ENCODE data around the gene GPR33. TPM values are rescaled to one million over a fixed set of nuclear protein-coding genes. Genes with fewer than 3 reads are reported as not detected.

The GPR33 gene
- total RNA-seq, 2 donors from 2014 or later, result not detected

DNA sequence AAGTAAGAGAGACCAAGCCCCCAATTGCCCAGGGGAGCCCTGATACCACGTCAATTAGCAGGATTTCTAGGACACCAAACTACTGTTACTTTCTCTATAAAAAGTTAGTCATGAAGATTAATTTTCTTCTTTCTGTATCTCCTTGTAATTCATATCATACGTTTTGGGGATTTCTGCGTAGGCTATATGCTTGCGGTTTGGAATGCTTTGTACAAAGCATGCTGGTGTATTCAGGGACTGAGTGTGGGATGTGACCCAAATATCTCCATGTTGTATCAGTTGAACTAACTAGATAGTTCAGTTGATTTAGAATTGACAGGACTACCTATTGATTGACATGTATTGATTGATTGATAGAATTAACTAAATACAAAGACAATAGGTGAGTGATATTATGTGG lies 7.7 kb downstream of the GPR33 start:
- H3K36me3 Mint-ChIP-seq (ENCODE audit: low read depth), result no peaks in the 10 kb centered on the region

DNA sequence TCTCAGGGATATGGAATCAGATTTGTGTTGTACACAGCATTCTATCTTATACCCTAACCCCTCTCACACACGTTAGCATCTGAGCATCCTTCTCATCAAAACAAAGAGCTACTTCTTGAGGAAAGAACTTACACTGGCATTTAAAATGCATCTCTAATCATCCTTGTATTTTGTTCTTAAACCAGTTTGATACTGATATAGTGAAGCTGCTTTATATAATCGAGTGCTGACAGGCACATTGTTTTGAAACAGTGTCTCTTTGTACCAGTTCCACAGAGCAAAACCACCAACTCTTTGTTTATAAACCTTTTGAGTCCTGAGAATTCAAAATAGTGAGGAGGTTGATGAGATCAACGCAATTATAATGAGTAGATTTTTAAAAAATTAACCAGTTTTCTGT lies 8.8 kb downstream of the GPR33 start:
- 92% methylated on average over 3 of the region's 3 CpGs; no CpG with 5 or more reads in 1 of the 2 experiments for WGBS, 2 experiments (ENCODE audit: insufficient coverage in 1 of 2, insufficient read length in 1 of 2)
- no peak overlapping the region for H3K4me3 ChIP-seq (ENCODE audit: low read length)
- Mint-ChIP-seq H3K9me3 (peaks cover 3% of the 10 kb centered on the region), H3K27ac (no peak overlapping the region), H3K27me3 (ENCODE audit: insufficient read depth) (peaks cover 2% of the 10 kb centered on the region), H3K36me3 (ENCODE audit: low read depth) (peaks cover under 1% of the 10 kb centered on the region), H3K4me3 (no peak overlapping the region), H3K4me1 (no peaks in the 10 kb centered on the region)
- no peaks in the 10 kb centered on the region for H3K9me3 ChIP-seq (ENCODE audit: control insufficient read depth, low read length)
- no peaks in the 10 kb centered on the region for H3K27me3 ChIP-seq (ENCODE audit: control insufficient read depth, insufficient read depth, low read length, poor library complexity, severe bottlenecking)
- DNase-seq, result no peak
- H3K27ac ChIP-seq (ENCODE audit: low read depth, low read length), result no peak overlapping the region
- H3K9ac ChIP-seq (ENCODE audit: extremely low read depth, low read length, poor library complexity, severe bottlenecking), result no peak overlapping the region
- TF ChIP-seq, protein P1, sequence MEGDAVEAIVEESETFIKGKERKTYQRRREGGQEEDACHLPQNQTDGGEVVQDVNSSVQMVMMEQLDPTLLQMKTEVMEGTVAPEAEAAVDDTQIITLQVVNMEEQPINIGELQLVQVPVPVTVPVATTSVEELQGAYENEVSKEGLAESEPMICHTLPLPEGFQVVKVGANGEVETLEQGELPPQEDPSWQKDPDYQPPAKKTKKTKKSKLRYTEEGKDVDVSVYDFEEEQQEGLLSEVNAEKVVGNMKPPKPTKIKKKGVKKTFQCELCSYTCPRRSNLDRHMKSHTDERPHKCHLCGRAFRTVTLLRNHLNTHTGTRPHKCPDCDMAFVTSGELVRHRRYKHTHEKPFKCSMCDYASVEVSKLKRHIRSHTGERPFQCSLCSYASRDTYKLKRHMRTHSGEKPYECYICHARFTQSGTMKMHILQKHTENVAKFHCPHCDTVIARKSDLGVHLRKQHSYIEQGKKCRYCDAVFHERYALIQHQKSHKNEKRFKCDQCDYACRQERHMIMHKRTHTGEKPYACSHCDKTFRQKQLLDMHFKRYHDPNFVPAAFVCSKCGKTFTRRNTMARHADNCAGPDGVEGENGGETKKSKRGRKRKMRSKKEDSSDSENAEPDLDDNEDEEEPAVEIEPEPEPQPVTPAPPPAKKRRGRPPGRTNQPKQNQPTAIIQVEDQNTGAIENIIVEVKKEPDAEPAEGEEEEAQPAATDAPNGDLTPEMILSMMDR (conservative IDR thresholded peaks at IDR 0.05), result no peak
- H3K4me1 ChIP-seq (ENCODE audit: control insufficient read depth, insufficient read depth, low read length), result no peaks in the 10 kb centered on the region
- H3K36me3 ChIP-seq (ENCODE audit: control insufficient read depth, insufficient read depth, low read length), result no peaks in the 10 kb centered on the region

More for the DNA sequence above, 7.7 kb downstream of the GPR33 start:
- DNase-seq, result no peak
- Mint-ChIP-seq H3K4me1 (no peaks in the 10 kb centered on the region), H3K27ac (no peak overlapping the region), H3K4me3 (no peak overlapping the region), H3K27me3 (ENCODE audit: insufficient read depth) (peaks cover 2% of the 10 kb centered on the region), H3K9me3 (no peaks in the 10 kb centered on the region)
- H3K9me3 ChIP-seq (ENCODE audit: control insufficient read depth, low read length), result no peaks in the 10 kb centered on the region
- no peak overlapping the region for H3K9ac ChIP-seq (ENCODE audit: extremely low read depth, low read length, poor library complexity, severe bottlenecking)
- H3K36me3 ChIP-seq (ENCODE audit: control insufficient read depth, insufficient read depth, low read length), result no peaks in the 10 kb centered on the region
- 95% methylated on average over 4 of the region's 4 CpGs; no CpG with 5 or more reads in 1 of the 2 experiments for WGBS, 2 experiments (ENCODE audit: insufficient coverage in 1 of 2, insufficient read length in 1 of 2)
- no peak overlapping the region for H3K27ac ChIP-seq (ENCODE audit: low read depth, low read length)
- no peaks in the 10 kb centered on the region for H3K4me1 ChIP-seq (ENCODE audit: control insufficient read depth, insufficient read depth, low read length)
- no peaks in the 10 kb centered on the region for H3K27me3 ChIP-seq (ENCODE audit: control insufficient read depth, insufficient read depth, low read length, poor library complexity, severe bottlenecking)
- H3K4me3 ChIP-seq (ENCODE audit: low read length), result no peak overlapping the region
- TF ChIP-seq, protein P1 (conservative IDR thresholded peaks at IDR 0.05), result no peak

DNA sequence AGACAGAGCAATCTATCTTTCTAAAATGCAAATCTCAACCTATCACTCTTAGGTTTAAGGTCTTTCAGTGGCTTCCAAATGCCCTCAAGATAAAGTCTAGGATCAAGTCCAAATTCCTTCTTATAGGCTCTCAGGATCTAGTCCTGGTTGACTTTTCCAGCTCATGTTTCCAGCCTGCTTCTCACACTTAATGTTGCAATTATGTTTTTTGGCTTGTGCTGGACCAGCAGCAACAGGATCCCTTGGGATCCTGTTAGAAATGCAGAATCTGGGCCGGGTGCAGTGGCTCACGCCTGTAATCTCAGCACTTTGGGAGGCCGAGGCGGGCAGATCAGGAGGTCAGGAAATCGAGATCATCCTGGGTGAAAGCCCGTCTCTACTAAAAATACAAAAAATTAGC lies 10.6 kb downstream of the GPR33 start:
- Histone ChIP-seq H3K4me3 (ENCODE audit: low read length) (no peak overlapping the region), H3K9me3 (ENCODE audit: control insufficient read depth, low read length) (no peaks in the 10 kb centered on the region), H3K36me3 (ENCODE audit: control insufficient read depth, insufficient read depth, low read length) (no peaks in the 10 kb centered on the region), H3K27ac (ENCODE audit: low read depth, low read length) (no peak overlapping the region), H3K9ac (ENCODE audit: extremely low read depth, low read length, poor library complexity, severe bottlenecking) (no peak overlapping the region), H3K27me3 (ENCODE audit: control insufficient read depth, insufficient read depth, low read length, poor library complexity, severe bottlenecking) (no peaks in the 10 kb centered on the region), H3K4me1 (ENCODE audit: control insufficient read depth, insufficient read depth, low read length) (no peaks in the 10 kb centered on the region)
- Mint-ChIP-seq H3K4me3 (no peak overlapping the region), H3K27me3 (ENCODE audit: insufficient read depth) (peaks cover 2% of the 10 kb centered on the region), H3K36me3 (ENCODE audit: low read depth) (peaks cover 2% of the 10 kb centered on the region), H3K27ac (no peak overlapping the region), H3K9me3 (peaks cover 15% of the 10 kb centered on the region), H3K4me1 (no peaks in the 10 kb centered on the region)
- 89 to 97% methylated on average over 6 of the region's 6 CpGs for WGBS, 2 experiments (ENCODE audit: insufficient coverage in 1 of 2, insufficient read length in 1 of 2)
- DNase-seq, result no peak
- TF ChIP-seq, protein P1 (conservative IDR thresholded peaks at IDR 0.05), result no peak

Measured in endodermal cell (in vitro differentiated cells).